GM19463 (cell line): ENCODE data around the gene PTK7.

Source experiments
- ATAC-seq: cut with Tn5 transposase; IDR thresholded peaks from one replicate; pipeline ENCODE4 v1.9.1; 2021; ENCODE audit warnings: mild to moderate bottlenecking, moderate library complexity; ENCODE audit not compliant: unreplicated experiment

PTK7 gene

GRCh38 chr6:43082806-43083655 is 6.9 kb downstream of the PTK7 start:
- ATAC-seq, result no peak

DNA sequence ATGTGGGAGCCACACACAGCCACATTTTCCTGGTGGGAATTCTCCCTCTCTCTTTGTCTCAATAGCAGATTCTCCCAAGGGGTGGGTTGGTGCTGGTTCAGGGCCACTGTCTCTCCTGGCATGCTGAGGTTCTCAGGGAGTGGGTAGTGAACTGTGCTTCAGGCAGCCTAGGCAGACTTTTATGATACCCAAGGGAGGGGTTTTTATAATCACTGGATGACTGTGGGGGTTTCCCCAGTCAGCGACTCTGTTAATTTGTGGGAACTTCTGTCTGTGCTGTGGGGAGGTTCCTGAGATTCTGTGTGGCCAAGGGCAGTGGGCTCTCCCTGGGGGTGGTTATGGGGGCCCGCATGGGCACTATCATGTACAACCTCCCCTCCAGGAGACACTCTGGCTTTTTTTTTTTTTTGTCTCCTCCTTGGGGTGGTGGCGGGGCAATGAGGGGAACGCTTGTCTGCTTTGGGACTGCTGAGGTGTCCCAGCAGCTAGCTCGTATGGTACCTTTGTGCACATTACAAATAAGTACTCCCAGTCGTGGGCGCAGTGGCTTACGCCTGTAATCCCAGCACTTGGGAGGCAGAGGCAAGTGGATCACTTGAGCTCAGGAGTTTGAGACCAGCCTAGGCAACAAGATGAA is 10.0 kb downstream of the PTK7 start:
- no peak for ATAC-seq

DNA sequence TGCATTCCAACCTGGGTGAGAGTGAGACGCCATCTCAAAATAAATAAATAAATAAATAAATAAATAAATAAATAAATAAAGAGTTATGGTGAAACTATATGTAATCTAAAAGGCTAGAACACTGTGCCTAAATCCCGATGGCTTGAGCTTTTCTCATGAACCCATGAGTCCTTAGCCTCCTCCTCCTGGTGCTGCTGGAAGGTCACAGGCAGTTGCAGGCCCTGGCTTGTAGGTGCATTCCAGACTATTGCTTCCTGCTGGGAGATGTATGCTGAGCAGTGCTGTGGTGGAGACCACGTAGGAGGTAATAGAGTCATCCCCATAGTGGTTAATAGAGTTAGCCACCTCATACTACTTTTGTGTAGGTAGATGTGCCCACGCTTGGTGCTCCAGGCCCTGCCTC is 12.5 kb downstream of the PTK7 start:
- no peak for ATAC-seq

DNA sequence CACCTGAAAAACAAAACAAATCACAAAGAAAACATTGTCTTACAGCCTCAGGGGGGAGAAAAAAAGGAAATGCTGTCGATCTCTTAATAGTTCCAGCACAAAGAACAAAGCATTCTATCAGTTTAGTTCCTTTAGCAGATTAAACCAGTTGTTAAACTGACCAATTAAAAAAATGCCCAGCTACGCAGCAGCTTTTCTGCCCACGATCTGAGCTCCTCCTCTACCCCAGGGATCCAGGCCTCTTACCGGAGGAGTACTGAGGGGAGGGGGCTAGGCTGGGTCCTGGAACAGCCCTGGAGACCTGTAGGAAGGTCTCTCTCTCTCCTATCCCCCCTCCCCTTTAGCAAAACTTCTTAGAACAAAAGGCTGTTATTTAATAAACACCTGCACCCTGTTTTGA is 13.4 kb downstream of the PTK7 start:
- ATAC-seq, result no peak

GRCh38 chr6:43089874-43090558 is 13.9 kb downstream of the PTK7 start:
- ATAC-seq, result no peak

DNA sequence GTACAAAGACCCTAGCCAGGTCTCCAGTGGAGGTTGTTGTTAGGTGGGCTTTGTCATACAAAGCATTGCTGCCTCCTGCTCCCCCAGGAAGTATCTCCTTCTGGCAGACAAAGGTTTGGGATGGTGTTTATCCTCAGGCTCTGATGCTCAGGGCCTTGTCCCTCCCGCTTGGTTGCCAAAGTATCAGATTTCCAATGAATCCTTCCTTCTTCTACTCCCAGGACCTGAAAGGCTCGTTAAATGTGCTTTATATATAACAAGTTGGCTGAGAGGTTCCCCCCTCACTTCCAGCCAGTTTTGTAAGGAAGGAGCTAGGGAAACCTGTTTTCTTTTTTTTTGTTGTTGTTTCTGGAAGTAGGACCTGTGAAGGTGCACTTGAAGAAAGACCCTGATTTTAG is 14.4 kb downstream of the PTK7 start:
- no peak for ATAC-seq

- ATAC-seq, result no peak
Measured at GRCh38 chr6:43091020-43091419, 14.9 kb downstream of the PTK7 start.

- no peak for ATAC-seq
Measured at GRCh38 chr6:43091436-43091991, 15.4 kb downstream of the PTK7 start.

- ATAC-seq, result no peak
Measured at GRCh38 chr6:43092635-43093034, 16.5 kb downstream of the PTK7 start.

DNA sequence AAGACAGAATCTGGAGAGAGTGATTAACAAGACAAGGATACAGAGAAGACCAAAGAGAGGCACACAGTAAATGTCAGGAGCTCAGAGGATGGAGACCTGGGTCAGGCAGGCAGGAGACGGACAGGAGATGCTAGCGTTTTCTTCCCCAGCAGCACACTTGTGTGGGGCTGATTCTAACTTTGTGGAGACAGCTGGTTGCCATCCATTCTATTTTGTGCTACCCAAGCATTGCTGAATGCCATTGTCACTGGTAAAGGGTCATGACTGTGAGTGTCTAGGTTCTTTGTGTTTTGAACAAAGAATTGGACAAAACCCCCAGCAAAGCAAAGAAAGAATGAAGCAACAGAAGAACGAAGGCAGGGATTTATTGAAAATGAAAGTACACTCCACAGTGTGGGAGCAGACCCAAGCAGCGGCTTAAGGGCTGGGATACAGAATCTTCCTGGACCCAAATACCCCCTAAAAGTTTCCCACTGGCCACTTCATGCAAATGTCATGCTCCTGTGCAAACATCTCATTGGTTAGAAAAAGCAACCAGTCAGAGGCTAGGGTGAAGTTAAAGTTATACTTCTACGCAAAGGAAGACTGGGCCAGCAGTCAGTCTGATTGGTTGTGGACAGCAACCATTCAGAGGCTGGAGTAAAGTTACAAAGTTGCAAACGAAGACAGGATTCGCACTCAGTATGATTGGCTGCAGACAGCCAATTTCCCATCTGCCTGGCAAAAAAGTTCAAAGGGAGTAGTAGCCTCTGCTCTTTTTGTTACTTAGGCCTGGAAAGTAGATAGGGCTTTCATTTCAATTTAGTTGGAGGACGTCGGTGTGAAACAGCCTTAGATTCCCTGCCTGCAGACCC is 17.5 kb downstream of the PTK7 start:
- ATAC-seq, result no peak

DNA sequence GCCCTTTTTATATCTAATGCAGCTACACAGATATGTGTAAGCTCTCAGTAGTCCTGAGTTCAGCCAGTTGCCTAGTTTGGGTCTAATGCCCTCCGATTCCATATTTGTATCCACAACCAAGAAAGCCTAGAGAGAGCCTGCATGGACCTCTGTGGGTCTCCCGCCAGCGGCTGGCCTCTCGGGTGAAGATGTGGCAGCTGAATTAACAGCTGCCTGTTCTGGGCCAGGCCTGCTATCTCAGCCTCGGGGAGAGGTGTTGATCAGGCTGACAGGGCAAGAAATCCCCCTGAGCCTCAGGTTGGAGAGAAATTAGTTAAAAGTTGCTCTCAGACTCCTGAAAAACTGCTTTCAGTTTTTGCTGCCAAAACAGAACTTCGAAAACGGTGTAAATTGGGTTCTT is 19.8 kb downstream of the PTK7 start:
- no peak for ATAC-seq

- ATAC-seq, result no peak
Measured at GRCh38 chr6:43096451-43097097, 20.5 kb downstream of the PTK7 start.

- no peak for ATAC-seq
Measured at GRCh38 chr6:43097098-43097489, 21.0 kb downstream of the PTK7 start.

GRCh38 chr6:43097502-43097901 is 21.4 kb downstream of the PTK7 start:
- ATAC-seq, result no peak

DNA sequence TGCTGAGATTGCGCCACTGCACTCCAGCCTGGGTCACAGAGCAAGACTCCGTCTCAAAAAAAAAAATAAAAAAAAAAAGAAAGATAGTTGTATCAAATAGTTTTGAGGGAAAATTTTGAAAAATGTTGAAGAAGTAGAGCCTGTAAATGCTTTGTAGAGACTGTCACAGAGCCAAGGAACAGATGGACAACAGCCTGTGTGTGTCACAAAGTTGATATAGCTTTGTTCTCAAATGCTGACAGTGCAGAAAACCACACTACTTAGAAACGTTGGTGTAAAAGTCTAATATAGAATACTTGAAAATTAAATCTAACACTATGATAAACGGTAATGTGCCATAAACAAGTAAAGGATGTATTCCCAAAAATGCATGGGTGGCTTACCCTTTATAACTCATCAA is 25.4 kb downstream of the PTK7 start:
- no peak for ATAC-seq

DNA sequence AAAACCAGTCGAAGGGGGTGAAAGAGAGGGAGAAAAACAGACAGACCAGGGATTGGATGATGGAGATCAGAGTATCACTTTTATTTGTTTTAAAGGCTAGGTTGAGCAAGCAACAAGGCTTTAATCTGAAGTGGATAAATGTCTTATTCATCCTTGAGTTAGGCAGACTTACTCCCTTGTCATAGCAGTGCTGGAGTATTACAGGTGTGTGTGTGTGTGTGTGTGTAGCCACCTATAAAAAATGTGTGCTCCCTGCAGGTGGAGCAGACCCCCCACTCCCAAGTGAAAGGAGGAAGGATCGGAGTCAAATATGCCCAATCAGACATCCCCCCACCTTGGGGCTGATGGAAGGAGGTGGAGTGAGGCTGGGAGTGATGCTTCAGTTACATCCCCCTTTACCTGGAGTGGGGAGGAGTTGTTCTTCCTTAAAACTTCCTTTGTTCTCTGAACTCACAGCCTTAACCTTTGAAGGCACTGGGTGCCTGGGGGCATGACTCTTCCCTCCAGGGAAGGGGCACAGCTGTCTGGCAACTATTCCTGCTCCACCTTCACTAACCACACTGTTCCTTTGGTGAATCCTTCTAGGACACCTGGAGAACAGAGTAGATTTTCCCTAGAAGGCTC is 27.3 kb downstream of the PTK7 start:
- ATAC-seq, result no peak

- no peak for ATAC-seq
Measured at GRCh38 chr6:43105538-43106222, 29.6 kb downstream of the PTK7 start.

DNA sequence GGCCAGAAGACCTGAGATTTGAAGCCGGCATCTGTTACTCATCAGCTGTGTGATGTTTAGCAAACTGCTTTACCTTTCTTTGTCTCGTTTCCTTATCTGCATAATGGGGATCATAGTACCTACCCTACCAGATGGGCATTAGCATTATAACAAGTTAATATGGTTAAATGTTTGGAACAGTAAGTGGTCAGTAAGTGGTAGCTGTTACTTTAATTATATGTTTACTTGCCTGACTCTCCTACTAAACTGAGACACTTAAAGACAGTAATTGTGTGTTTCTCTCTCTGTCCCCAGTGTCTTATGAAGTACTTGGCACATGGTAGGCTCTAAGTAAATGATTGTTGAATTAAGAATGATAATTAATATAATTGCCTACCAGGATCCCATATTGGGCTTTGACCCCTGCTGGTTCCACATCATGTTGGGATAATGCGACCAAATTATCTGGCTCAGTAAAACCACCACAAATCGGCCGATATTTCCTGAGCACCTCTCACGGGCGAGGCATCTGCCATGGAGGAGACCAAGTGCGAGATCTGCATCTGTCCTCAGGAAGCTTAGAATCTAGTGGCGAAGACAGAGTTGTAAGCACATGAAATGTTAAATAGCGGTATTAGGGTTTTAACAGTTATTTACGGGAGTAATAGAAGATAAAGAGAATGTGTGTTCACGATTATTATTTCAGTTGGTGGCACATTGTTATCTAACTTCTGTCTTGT is 31.4 kb downstream of the PTK7 start:
- no peak for ATAC-seq
